ENCODE measurements around the gene KCNN3.
A peak's percentile ranks its signal among the peaks of the same experiment; 100 is the strongest.
"Not testable (repeated sequence)": the region's sequence is repeated elsewhere in the genome, so short reads cannot be mapped to it uniquely, and the experiment has no call there.

KCNN3 gene

GRCh38 chr1:154870115-154870571, at the start of gene KCNN3:
Gene KCNN3 (minus strand): TSS chr1:154870281. CDS start chr1:154869964, 317 bp downstream.
- TF ChIP-seq CTCF (IDR thresholded peaks at IDR 0.05): no peak
- Histone ChIP-seq H3K4me3 (peak within 1 kb of the TSS; percentile 69), H3K27ac (peak within 1 kb of the TSS in 1 of 2 donors; percentile 41)
- peak; percentile 90 for DNase-seq (ENCODE audit: low spot score)

- DNase-seq (ENCODE audit: low spot score): no peak
- Histone ChIP-seq H3K4me3 (no peak overlapping the region), H3K27ac (no peak overlapping the region)
- no peak for TF ChIP-seq CTCF (IDR thresholded peaks at IDR 0.05)
Measured at GRCh38 chr1:154913273-154913672, 43.2 kb upstream of the KCNN3 start.

- Histone ChIP-seq H3K4me3 (no peak overlapping the region), H3K27ac (no peak overlapping the region)
- TF ChIP-seq CTCF (IDR thresholded peaks at IDR 0.05): no peak
- no peak for DNase-seq (ENCODE audit: low spot score)
Measured at GRCh38 chr1:154912755-154913154, 42.7 kb upstream of the KCNN3 start.

GRCh38 chr1:154911691-154912550, 41.8 kb upstream of the KCNN3 start:
- Histone ChIP-seq H3K4me3 (no peak overlapping the region), H3K27ac (no peak overlapping the region)
- DNase-seq (ENCODE audit: low spot score): no peak
- no peak for TF ChIP-seq CTCF (IDR thresholded peaks at IDR 0.05)

- H3K4me3 ChIP-seq: no peak overlapping the region
- TF ChIP-seq CTCF (IDR thresholded peaks at IDR 0.05): no peak
- DNase-seq (ENCODE audit: low spot score): no peak
- H3K27ac ChIP-seq: no peak overlapping the region
Measured at GRCh38 chr1:154910851-154911250, 40.8 kb upstream of the KCNN3 start.

- TF ChIP-seq CTCF (IDR thresholded peaks at IDR 0.05): no peak
- H3K4me3 ChIP-seq: no peak overlapping the region
- no peak overlapping the region for H3K27ac ChIP-seq
- no peak for DNase-seq (ENCODE audit: low spot score)
Measured at GRCh38 chr1:154908937-154909336, 38.9 kb upstream of the KCNN3 start.

- not testable (repeated sequence) for H3K27ac ChIP-seq; DNase-seq (ENCODE audit: low spot score); H3K4me3 ChIP-seq
Measured at GRCh38 chr1:154908129-154908528, 38.0 kb upstream of the KCNN3 start.
